CD8-positive, alpha-beta memory T cell (primary cell): ENCODE measurements around the gene KCNH6. TPM values are rescaled to one million over a fixed set of nuclear protein-coding genes. Genes with fewer than 3 reads are reported as not detected.

Experiments
- CTCF ChIA-PET: fragments of 350-600 bp; sonication (Branson Sonifier 250); formaldehyde crosslinking; loops from one replicate; lab custom pipeline; 2021; ENCODE audit warnings: antibody characterized with exemption; lab: Charles Lee
- POLR2A ChIA-PET: fragments of 350-600 bp; sonication (Branson Sonifier 250); formaldehyde crosslinking; loops from one replicate; lab custom pipeline; 2021; ENCODE audit warnings: antibody characterized with exemption; lab: Charles Lee
- DNase-seq, 5 donors: peaks; one replicate each; pipeline versions ENCODE4 v3.0.0 to v3.0.0-alpha.2; 2020 to 2022; ENCODE audit warnings: mixed read lengths in 1 of 5
- H3K27ac ChIP-seq: one replicate; pipeline ENCODE4 v1.7.0; 2013; ENCODE audit warnings: low read depth, mild to moderate bottlenecking, low read length, moderate library complexity
- H3K27me3 ChIP-seq: 2 replicates; pipeline ENCODE4 v1.7.0; 2013; ENCODE audit warnings: low read length, mild to moderate bottlenecking; ENCODE audit not compliant: insufficient read depth, poor library complexity, severe bottlenecking
- H3K36me3 ChIP-seq: 2 replicates; pipeline ENCODE4 v1.7.0; 2013; ENCODE audit warnings: mild to moderate bottlenecking, low read length, moderate library complexity; ENCODE audit not compliant: insufficient read depth
- H3K4me1 ChIP-seq: 2 replicates; pipeline ENCODE4 v1.7.0; 2013; ENCODE audit warnings: mild to moderate bottlenecking, low read length, moderate library complexity; ENCODE audit not compliant: insufficient read depth
- H3K4me3 ChIP-seq: 2 replicates; pipeline ENCODE4 v1.7.0; 2013; ENCODE audit warnings: mild to moderate bottlenecking, low read length
- H3K9me3 ChIP-seq: 2 replicates; pipeline ENCODE4 v1.7.0; 2013; ENCODE audit warnings: mild to moderate bottlenecking, low read length
- H3K27ac Mint-ChIP-seq, 8 donors: one replicate each; pipeline ENCODE4 v1.8.0; 2020 to 2021; ENCODE audit warnings: mixed read lengths in 8 of 8, mild to moderate bottlenecking in 6 of 8, inconsistent platforms in 3 of 8, moderate library complexity in 3 of 8
- H3K27me3 Mint-ChIP-seq, 2 donors: one replicate each; pipeline ENCODE4 v1.8.0; 2020 to 2021; ENCODE audit warnings: mixed read lengths in 2 of 2, mild to moderate bottlenecking in 1 of 2, moderate library complexity in 1 of 2
- H3K36me3 Mint-ChIP-seq, 3 donors: one replicate each; pipeline ENCODE4 v1.8.0; 2020 to 2021; ENCODE audit warnings: mixed read lengths in 3 of 3, inconsistent platforms in 1 of 3, mild to moderate bottlenecking in 1 of 3
- H3K4me1 Mint-ChIP-seq, 3 donors: one replicate each; pipeline ENCODE4 v1.8.0; 2020 to 2021; ENCODE audit warnings: mixed read lengths in 3 of 3, inconsistent platforms in 1 of 3, mild to moderate bottlenecking in 1 of 3
- H3K4me3 Mint-ChIP-seq, 7 donors: one replicate each; pipeline ENCODE4 v1.8.0; 2020 to 2021; ENCODE audit warnings: mixed read lengths in 7 of 7, mild to moderate bottlenecking in 6 of 7, moderate library complexity in 4 of 7, inconsistent platforms in 2 of 7
- H3K9me3 Mint-ChIP-seq, 5 donors: one replicate each; pipeline ENCODE4 v1.8.0; 2020 to 2022; ENCODE audit warnings: mixed read lengths in 5 of 5, mild to moderate bottlenecking in 3 of 5, moderate library complexity in 2 of 5, inconsistent platforms in 1 of 5
- polyA plus RNA-seq: library from polyadenylated mRNA; unstranded; fragments of 300-500 nt; fragmentation: Illumina TruSeq; gene quantifications from one replicate; pipeline ENCODE4 v1.2.3, GENCODE V29; 2021
- total RNA-seq, 2 experiments: library from RNA; stranded (reverse); gene quantifications; one replicate each; pipeline ENCODE4 v1.2.3, GENCODE V29; 2021

Gene KCNH6
- total and polyA plus RNA-seq, 3 experiments from 2014 or later: not detected

DNA sequence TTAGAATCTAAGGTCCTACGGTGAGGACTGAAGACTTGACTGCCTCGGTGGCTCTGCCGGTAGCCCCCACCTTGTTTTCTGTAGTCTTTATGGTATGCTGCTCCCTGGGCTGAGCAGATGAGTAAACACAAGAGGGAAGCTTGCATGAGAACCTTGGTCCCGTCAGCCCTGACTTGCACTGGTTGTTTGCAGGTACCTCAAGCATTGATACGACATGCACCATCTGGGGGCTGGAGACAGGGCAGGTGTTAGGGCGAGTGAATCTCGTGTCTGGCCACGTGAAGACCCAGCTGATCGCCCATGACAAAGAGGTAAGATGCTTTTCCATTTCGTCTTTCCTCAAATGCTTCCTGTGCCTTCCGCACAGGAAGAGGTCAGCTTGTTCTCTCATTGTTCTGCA, 56.5 kb downstream of the KCNH6 start:
- H3K36me3 ChIP-seq: peaks cover 38% of the 10 kb centered on the region
- peaks cover 20 to 38% (median 28%) of the 10 kb centered on the region in 3 donors for H3K4me1 Mint-ChIP-seq
- no peak overlapping the region for H3K27ac ChIP-seq

DNA sequence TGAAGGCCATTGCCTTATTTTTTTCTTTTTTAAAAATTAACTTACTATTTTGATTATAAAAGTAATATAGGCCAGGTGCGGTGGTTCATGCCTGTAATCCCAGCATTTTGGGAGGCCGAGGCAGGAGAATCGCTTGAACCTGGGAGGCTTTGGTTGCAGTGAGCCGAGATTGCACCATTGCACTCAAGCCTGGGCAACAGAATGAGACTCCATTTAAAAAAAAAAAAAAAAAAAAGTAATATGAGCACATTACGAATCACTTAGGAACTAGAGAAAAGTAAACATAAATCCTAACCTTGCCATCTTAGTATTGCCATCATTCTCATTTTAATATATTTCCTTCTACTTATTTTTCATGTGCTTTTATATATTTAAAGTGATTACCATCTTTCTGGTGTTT, 64.6 kb downstream of the KCNH6 start:
- Mint-ChIP-seq H3K4me3 (no peak overlapping the region), H3K9me3 (no peaks in the 10 kb centered on the region), H3K4me1 (peaks cover 19 to 24% (median 20%) of the 10 kb centered on the region in 3 donors), H3K27ac (no peak overlapping the region), H3K27me3 (no peaks in the 10 kb centered on the region), H3K36me3 (peaks cover 14 to 82% (median 28%) of the 10 kb centered on the region in 3 donors)
- peaks cover 12% of the 10 kb centered on the region for H3K4me1 ChIP-seq
- H3K9me3 ChIP-seq: no peaks in the 10 kb centered on the region
- H3K4me3 ChIP-seq: no peak overlapping the region
- DNase-seq: no peak
- ChIA-PET POLR2A (interaction anchor here (0.7 kb wide), 1 partner anchor 36 kb away, joined by 4 read pairs; no protein-coding TSS in a partner anchor), CTCF (interaction anchor here (1.0 kb wide), 1 partner anchor 930 kb away, joined by 3 read pairs; no protein-coding TSS in a partner anchor)
- peaks cover 55% of the 10 kb centered on the region for H3K36me3 ChIP-seq
- H3K27me3 ChIP-seq: no peaks in the 10 kb centered on the region
- no peak overlapping the region for H3K27ac ChIP-seq

More for the DNA sequence above, 56.5 kb downstream of the KCNH6 start:
- H3K9me3 ChIP-seq: no peaks in the 10 kb centered on the region
- H3K4me1 ChIP-seq: no peaks in the 10 kb centered on the region
- ChIA-PET CTCF (no interaction called here), POLR2A (no interaction called here)
- no peak overlapping the region for H3K4me3 ChIP-seq
- peak overlapping the region in 2 of 8 donors; percentile 53 to 80 for H3K27ac Mint-ChIP-seq
- no peaks in the 10 kb centered on the region for H3K27me3 Mint-ChIP-seq
- no peak for DNase-seq
- no peaks in the 10 kb centered on the region for H3K27me3 ChIP-seq
- peaks cover 12 to 76% (median 19%) of the 10 kb centered on the region in 3 donors for H3K36me3 Mint-ChIP-seq
- H3K4me3 Mint-ChIP-seq: no peak overlapping the region
- no peaks in the 10 kb centered on the region for H3K9me3 Mint-ChIP-seq

GRCh38 chr17:63588797-63589196, 65.6 kb downstream of the KCNH6 start:
- no peaks in the 10 kb centered on the region for H3K27me3 Mint-ChIP-seq
- CTCF ChIA-PET: no interaction called here
- POLR2A ChIA-PET: interaction anchor here (0.6 kb wide), 1 partner anchor 173 kb away, joined by 4 read pairs; no protein-coding TSS in a partner anchor
- Histone ChIP-seq H3K27ac (no peak overlapping the region), H3K27me3 (no peaks in the 10 kb centered on the region), H3K4me3 (no peak overlapping the region), H3K36me3 (peaks cover 48% of the 10 kb centered on the region), H3K9me3 (no peaks in the 10 kb centered on the region), H3K4me1 (peaks cover 12% of the 10 kb centered on the region)
- no peaks in the 10 kb centered on the region for H3K9me3 Mint-ChIP-seq
- H3K36me3 Mint-ChIP-seq: peaks cover 8 to 80% (median 28%) of the 10 kb centered on the region in 3 donors
- no peak overlapping the region for H3K4me3 Mint-ChIP-seq
- no peak for DNase-seq
- H3K27ac Mint-ChIP-seq: peak overlapping the region in 3 of 8 donors; percentile 31 to 77 (median 42)
- peaks cover 21 to 33% (median 28%) of the 10 kb centered on the region in 3 donors for H3K4me1 Mint-ChIP-seq

DNA sequence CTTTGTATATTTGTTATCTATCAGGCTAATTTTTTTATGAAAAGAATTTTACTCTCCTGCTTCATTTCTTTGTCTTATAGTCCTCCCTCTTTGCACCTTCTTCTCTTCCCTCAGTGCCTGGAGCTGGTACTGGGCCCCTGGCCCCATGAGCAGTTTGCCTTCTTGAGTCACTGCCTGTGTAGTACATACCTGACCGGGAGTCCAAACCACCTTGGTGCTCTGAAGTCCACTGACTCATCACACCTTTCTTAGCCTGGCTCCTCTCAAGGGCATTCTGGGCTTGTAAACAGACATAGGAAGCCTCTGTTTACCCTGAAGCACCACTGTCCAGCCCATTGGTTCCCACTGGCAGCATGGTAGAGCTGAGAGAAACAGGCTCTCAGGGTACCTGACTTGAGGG, 66.5 kb downstream of the KCNH6 start:
- Histone ChIP-seq H3K27me3 (no peaks in the 10 kb centered on the region), H3K4me3 (no peak overlapping the region), H3K9me3 (no peaks in the 10 kb centered on the region), H3K4me1 (peaks cover 12% of the 10 kb centered on the region), H3K36me3 (peaks cover 45% of the 10 kb centered on the region), H3K27ac (no peak overlapping the region)
- H3K27ac Mint-ChIP-seq: peak overlapping the region in 1 of 8 donors; percentile 83
- ChIA-PET CTCF (interaction anchor here (1.1 kb wide), 1 partner anchor 18 kb away, joined by 3 read pairs; no protein-coding TSS in a partner anchor), POLR2A (no interaction called here)
- no peaks in the 10 kb centered on the region for H3K27me3 Mint-ChIP-seq
- peaks cover 21 to 29% (median 24%) of the 10 kb centered on the region in 3 donors for H3K4me1 Mint-ChIP-seq
- peaks cover 8 to 78% (median 31%) of the 10 kb centered on the region in 3 donors for H3K36me3 Mint-ChIP-seq
- H3K4me3 Mint-ChIP-seq: no peak overlapping the region
- no peaks in the 10 kb centered on the region for H3K9me3 Mint-ChIP-seq
- no peak for DNase-seq

DNA sequence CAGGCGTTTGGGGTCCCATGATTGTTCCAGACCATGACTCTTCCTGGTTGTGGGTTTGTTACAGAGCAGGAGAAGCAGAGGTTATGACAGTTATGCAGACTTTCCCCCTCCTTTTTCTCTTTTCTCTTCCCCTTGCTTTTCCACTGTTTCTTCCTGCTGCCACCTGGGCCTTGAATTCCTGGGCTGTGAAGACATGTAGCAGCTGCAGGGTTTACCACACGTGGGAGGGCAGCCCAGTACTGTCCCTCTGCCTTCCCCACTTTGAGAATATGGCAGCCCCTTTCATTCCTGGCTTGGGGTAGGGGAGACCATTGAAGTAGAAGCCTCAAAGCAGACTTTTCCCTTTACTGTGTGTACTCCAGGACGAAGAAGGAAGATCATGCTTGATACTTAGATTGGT, 69.6 kb downstream of the KCNH6 start:
- ChIA-PET POLR2A (no interaction called here), CTCF (interaction anchor here (2.4 kb wide), 1 partner anchor 19 kb away, joined by 9 read pairs; no protein-coding TSS in a partner anchor)
- H3K36me3 Mint-ChIP-seq: peaks cover 8 to 59% (median 18%) of the 10 kb centered on the region in 3 donors
- no peaks in the 10 kb centered on the region for H3K9me3 Mint-ChIP-seq
- H3K27ac Mint-ChIP-seq: peak overlapping the region in 3 of 8 donors; percentile 52 to 78 (median 55)
- peaks cover 26 to 36% (median 29%) of the 10 kb centered on the region in 3 donors for H3K4me1 Mint-ChIP-seq
- Histone ChIP-seq H3K9me3 (no peaks in the 10 kb centered on the region), H3K27ac (no peak overlapping the region), H3K4me3 (no peak overlapping the region), H3K36me3 (peaks cover 28% of the 10 kb centered on the region), H3K27me3 (no peaks in the 10 kb centered on the region), H3K4me1 (peaks cover 12% of the 10 kb centered on the region)
- no peaks in the 10 kb centered on the region for H3K27me3 Mint-ChIP-seq
- no peak for DNase-seq
- H3K4me3 Mint-ChIP-seq: no peak overlapping the region

DNA sequence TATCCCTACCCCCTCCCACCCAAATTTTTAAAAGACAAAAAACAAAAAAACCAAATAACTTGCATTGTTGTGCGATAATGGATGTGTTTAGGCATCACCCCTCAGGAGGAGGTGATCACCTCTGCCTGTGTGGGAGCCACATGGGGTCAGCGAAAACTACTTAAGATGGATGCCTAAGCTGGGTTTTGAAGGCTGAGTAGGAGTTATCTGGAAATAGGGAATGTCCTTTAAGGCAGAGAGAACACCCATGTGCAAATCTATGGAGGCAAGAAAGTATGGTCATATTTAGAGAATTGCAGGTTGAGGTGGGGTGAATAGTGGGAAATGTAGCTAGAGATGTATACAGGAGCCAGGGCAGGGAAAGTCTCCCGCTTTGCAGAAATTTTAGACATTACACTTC, 72.0 kb downstream of the KCNH6 start:
- Histone ChIP-seq H3K4me3 (no peak overlapping the region), H3K36me3 (peaks cover 8% of the 10 kb centered on the region), H3K9me3 (no peaks in the 10 kb centered on the region), H3K27me3 (no peaks in the 10 kb centered on the region), H3K27ac (no peak overlapping the region), H3K4me1 (peaks cover 29% of the 10 kb centered on the region)
- H3K4me3 Mint-ChIP-seq: no peak overlapping the region
- CTCF ChIA-PET: interaction anchor here (1.9 kb wide), 1 partner anchor 17 kb away, joined by 6 read pairs; no protein-coding TSS in a partner anchor
- peaks cover 39 to 53% (median 49%) of the 10 kb centered on the region in 3 donors for H3K4me1 Mint-ChIP-seq
- no peaks in the 10 kb centered on the region for H3K9me3 Mint-ChIP-seq
- peaks cover 0 to 40% (median 11%) of the 10 kb centered on the region in 3 donors for H3K36me3 Mint-ChIP-seq
- H3K27ac Mint-ChIP-seq: peak overlapping the region in 3 of 8 donors; percentile 3 to 44 (median 43)
- no peak for DNase-seq
- no peaks in the 10 kb centered on the region for H3K27me3 Mint-ChIP-seq
- POLR2A ChIA-PET: interaction anchor here (0.7 kb wide), 1 partner anchor 13 kb away, joined by 3 read pairs; no protein-coding TSS in a partner anchor

Other genes starting within 250 kb of the KCNH6 start
- 10 to 100 TPM; 14.3 to 16.6 TPM for gene CYB561, start 77.1 kb upstream of the KCNH6 start, total RNA-seq
- 42.7 TPM for gene CYB561, start 77.1 kb upstream of the KCNH6 start, polyA plus RNA-seq
- 1 to 10 TPM; 4.6 to 4.7 TPM for gene ACE, start 46.3 kb upstream of the KCNH6 start, total RNA-seq
- gene ACE, start 46.3 kb upstream of the KCNH6 start, polyA plus RNA-seq: 5.5 TPM
- 100 to 1,000 TPM in 1 of 2 experiments, 10 to 100 TPM in 1; 99.1 to 102 TPM for gene DCAF7, start 27.1 kb downstream of the KCNH6 start, total RNA-seq
- gene DCAF7, start 27.1 kb downstream of the KCNH6 start, polyA plus RNA-seq: 82.5 TPM
- gene TACO1, start 77.5 kb downstream of the KCNH6 start, total RNA-seq: 10 to 100 TPM; 35.9 to 40.0 TPM
- gene TACO1, start 77.5 kb downstream of the KCNH6 start, polyA plus RNA-seq: 18.3 TPM
- gene MAP3K3, start 99.1 kb downstream of the KCNH6 start, total RNA-seq: 10 to 100 TPM; 34.7 to 35.8 TPM
- 50.3 TPM for gene MAP3K3, start 99.1 kb downstream of the KCNH6 start, polyA plus RNA-seq
- 100 to 1,000 TPM; 236 to 240 TPM for gene LIMD2, start 176.8 kb downstream of the KCNH6 start, total RNA-seq
- gene LIMD2, start 176.8 kb downstream of the KCNH6 start, polyA plus RNA-seq: 495 TPM
- gene STRADA, start 218.4 kb downstream of the KCNH6 start, total RNA-seq: 10 to 100 TPM; 56.7 to 57.2 TPM
- gene STRADA, start 218.4 kb downstream of the KCNH6 start, polyA plus RNA-seq: 22.8 TPM